Psoas muscle (tissue), 8 donors: ENCODE data around the gene SFI1. TPM values are rescaled to one million over a fixed set of nuclear protein-coding genes. Genes with fewer than 3 reads are reported as not detected.

Experiments used
- ATAC-seq, 4 donors: fragments of 200-7000 bp; cut with Tn5 transposase; one replicate each; pipeline ENCODE4 v1.9.1; 2020; ENCODE audit warnings: moderate library complexity in 3 of 4, mild to moderate bottlenecking in 2 of 4
- DNase-seq, 2 donors: peaks; one replicate each; pipeline ENCODE4 v3.0.0-alpha.2; 2020
- H3K27ac ChIP-seq: fragments of 200-600 bp; one replicate; pipeline ENCODE4 v1.8.0; 2022
- H3K27me3 ChIP-seq, 3 donors: fragments of 200-600 bp in 1 of 3; one replicate each; pipeline versions ENCODE4 v1.6.1 to v1.8.0; 2013 to 2022; ENCODE audit warnings: low read length in 2 of 3, mild to moderate bottlenecking in 2 of 3, moderate library complexity in 1 of 3; ENCODE audit not compliant: insufficient read depth in 3 of 3
- H3K36me3 ChIP-seq, 2 donors: fragments of 200-600 bp in 1 of 2; one replicate each; pipeline versions ENCODE4 v1.6.1 to v1.8.0; 2013 to 2022; ENCODE audit warnings: low read depth in 1 of 2, mild to moderate bottlenecking in 1 of 2, moderate library complexity in 1 of 2; ENCODE audit not compliant: insufficient read depth in 1 of 2
- H3K4me1 ChIP-seq: fragments of 200-600 bp; one replicate; pipeline ENCODE4 v1.8.0; 2022
- H3K4me3 ChIP-seq: fragments of 200-600 bp; one replicate; pipeline ENCODE4 v1.8.0; 2022; ENCODE audit warnings: mild to moderate bottlenecking
- H3K9me3 ChIP-seq: fragments of 200-600 bp; one replicate; pipeline ENCODE4 v1.8.0; 2022
- WGBS, 3 donors: extraction: QIAGEN DNeasy Blood & Tissue Kit; methylation state at CpG; one replicate each; pipeline versions ENCODE4 v1.1.6 to v1.1.7; 2013; 5-methylcytosine and 5-hydroxymethylcytosine counted together
- intact Hi-C, 2 donors: fragments of 100-400 bp; cut with DNase I; formaldehyde crosslinking; loops; one replicate each; pipeline versions ENCODE4 v1.11.0 to v1.14.2; 2022
- polyA plus RNA-seq, 3 donors: library from polyadenylated mRNA; stranded (reverse); fragments of 200-250 nt; gene quantifications; one replicate each; pipeline ENCODE4 v1.2.3, GENCODE V29; 2013
- total RNA-seq, 4 donors: library from RNA; stranded (reverse); fragmentation: NEBNext Ultra II Directional in 2 of 4; extraction: Animal tissue kit (Norgen Biotek cat#: 25700) in 2 of 4; gene quantifications; one replicate each; pipeline versions ENCODE4 v1.2.1 to v1.2.4, GENCODE V29; 2021 to 2023
- TF ChIP-seq, protein P1 (sequence below): fragments of 200-600 bp; IDR thresholded peaks from one replicate; pipeline ENCODE4 v1.8.0; 2022; ENCODE audit warnings: antibody characterized with exemption
- donor health status: healthy with polysubstance abuse.
- donor health status: DM: no; HTN: no; CAD: no; lungs with moderate emphysema.
- donor health status: Bipolar disorder and iron deficiency.
- donor health status: healthy.
- donor health status: DM: yes; HTN: yes; CAD: no.
- donor health status: DM: no; HTN: no; CAD: no.
- donor health status: DM: no; HTN: no; CAD: no.
- donor health status: DM: yes; HTN: yes; CAD: no.

Gene SFI1
- total and polyA plus RNA-seq, 7 donors = 1.5 to 8.6 (median 3.9) TPM

DNA sequence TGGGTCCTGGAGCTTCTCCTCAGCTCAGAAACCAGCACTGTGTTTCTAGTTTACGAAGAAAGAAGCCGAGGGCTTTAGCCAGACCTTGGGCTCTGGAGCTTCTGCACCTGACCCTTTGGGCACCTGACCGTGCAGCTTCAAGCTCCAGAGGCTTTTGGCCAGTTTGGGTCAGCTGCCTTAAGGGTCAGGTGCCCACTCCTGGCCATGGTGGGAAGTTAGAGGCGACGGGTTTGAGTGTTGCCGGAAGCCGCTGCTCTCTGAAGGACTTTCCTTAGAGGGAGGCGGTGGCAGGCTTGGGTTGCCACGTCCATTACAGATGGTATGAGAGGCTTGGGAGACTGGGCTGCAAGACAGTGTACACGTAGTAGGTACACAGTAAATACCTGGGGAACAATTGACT, 113.4 kb downstream of the SFI1 start:
- DNase-seq (no peak), ATAC-seq (no peak)
- 94 to 97% (median 95%) methylated on average over 10 of the region's 10 CpGs for whole genome bisulfite sequencing, 3 donors
- TF ChIP-seq, protein P1, sequence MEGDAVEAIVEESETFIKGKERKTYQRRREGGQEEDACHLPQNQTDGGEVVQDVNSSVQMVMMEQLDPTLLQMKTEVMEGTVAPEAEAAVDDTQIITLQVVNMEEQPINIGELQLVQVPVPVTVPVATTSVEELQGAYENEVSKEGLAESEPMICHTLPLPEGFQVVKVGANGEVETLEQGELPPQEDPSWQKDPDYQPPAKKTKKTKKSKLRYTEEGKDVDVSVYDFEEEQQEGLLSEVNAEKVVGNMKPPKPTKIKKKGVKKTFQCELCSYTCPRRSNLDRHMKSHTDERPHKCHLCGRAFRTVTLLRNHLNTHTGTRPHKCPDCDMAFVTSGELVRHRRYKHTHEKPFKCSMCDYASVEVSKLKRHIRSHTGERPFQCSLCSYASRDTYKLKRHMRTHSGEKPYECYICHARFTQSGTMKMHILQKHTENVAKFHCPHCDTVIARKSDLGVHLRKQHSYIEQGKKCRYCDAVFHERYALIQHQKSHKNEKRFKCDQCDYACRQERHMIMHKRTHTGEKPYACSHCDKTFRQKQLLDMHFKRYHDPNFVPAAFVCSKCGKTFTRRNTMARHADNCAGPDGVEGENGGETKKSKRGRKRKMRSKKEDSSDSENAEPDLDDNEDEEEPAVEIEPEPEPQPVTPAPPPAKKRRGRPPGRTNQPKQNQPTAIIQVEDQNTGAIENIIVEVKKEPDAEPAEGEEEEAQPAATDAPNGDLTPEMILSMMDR = no peak
- no peaks in the 10 kb centered on the region for H3K27me3 ChIP-seq
- intact Hi-C loops = no loop called here
- H3K4me1 ChIP-seq = no peaks in the 10 kb centered on the region
- no peaks in the 10 kb centered on the region for H3K36me3 ChIP-seq
- H3K9me3 ChIP-seq = no peaks in the 10 kb centered on the region
- H3K27ac ChIP-seq = no peak overlapping the region
- no peak overlapping the region for H3K4me3 ChIP-seq

DNA sequence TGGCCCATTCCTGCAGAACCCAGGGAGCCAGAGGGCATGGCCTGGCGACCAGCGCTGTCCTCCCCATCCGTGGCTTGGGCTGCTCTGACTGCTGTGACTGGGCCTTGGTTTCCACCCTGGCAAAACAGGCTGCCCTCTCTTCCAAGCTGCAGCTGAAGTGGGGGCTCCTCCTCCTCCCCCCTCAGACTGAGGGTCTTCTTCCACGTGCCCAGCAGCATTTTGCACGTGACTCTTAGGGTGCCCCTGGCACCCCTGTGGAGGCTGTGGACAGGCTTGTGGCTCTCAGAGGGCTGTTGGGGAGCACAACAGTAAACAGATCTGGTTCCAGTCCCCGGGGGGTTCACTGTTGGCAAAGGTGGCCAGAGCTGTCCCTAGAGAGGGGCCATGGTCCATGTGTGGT, 114.3 kb downstream of the SFI1 start:
- Histone ChIP-seq H3K36me3 (no peaks in the 10 kb centered on the region), H3K27me3 (no peaks in the 10 kb centered on the region), H3K4me3 (no peak overlapping the region), H3K9me3 (no peaks in the 10 kb centered on the region), H3K27ac (no peak overlapping the region), H3K4me1 (no peaks in the 10 kb centered on the region)
- intact Hi-C loops = no loop called here
- 66 to 74% (median 67%) methylated on average over 6 of the region's 6 CpGs for WGBS, 3 donors
- DNase-seq (no peak), ATAC-seq (no peak)
- TF ChIP-seq, protein P1 = no peak

DNA sequence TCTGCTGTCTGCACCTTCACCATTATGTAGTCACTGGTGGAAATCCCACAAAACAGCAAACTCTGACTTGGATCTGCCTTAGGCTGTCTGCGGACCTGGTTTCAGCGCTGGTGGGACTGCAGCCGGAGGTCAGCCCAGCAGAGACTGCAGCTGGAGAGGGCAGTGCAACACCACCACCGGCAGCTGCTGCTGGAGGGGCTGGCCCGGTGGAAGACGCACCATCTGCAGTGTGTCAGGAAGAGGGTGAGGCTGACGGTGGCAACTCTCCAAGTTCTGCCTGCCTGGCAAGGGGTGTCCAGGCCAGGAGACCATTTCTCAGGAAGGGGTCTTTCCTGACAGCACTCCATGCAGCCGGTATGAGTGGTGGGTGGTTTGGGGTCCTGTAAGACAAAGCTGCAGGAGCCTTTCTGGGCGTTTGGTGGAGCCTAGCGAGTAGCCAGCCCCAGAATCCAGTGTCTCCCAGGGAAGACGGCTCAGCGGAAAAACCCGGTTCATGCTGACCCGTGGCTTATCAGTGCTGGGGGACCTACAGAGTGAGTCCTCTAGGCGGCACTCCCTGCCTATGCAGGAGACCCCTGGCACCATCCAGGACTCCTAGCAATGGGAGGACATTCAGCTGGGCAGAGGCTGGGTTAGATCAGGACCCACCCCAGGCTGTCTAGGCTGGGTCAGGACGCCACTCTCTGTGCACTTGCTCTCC, 114.9 kb downstream of the SFI1 start:
- Histone ChIP-seq H3K4me1 (no peaks in the 10 kb centered on the region), H3K27me3 (no peaks in the 10 kb centered on the region), H3K36me3 (no peaks in the 10 kb centered on the region), H3K4me3 (no peak overlapping the region), H3K9me3 (no peaks in the 10 kb centered on the region), H3K27ac (no peak overlapping the region)
- intact Hi-C loops = no loop called here
- no peak for DNase-seq
- ATAC-seq = peak in 1 of 4 donors; percentile 35
- WGBS, 3 donors = 48 to 54% (median 50%) methylated on average over 16 of the region's 16 CpGs
- TF ChIP-seq, protein P1 = no peak

DNA sequence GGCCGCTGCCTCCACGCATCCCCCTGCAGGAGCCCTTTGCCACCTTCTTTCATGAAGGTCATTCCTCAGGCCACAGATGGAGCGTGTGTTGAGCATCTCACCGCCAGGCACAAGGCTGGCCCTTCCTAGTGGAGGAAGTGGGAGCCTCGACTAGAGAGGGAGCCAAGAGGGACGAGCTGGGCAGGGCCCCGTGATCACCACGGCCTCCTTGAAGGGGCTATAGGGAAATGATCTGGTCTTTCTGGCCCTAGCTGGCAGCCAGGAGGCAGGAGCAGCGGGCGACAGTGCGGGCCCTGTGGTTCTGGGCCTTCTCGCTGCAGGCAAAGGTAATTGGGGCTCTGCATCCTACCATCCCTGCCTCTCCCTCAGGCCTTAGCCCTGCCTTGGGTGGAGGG, 116.6 kb downstream of the SFI1 start:
- peaks cover 0 to 4% of the 10 kb centered on the region in 2 donors for H3K36me3 ChIP-seq
- no peaks in the 10 kb centered on the region for H3K27me3 ChIP-seq
- H3K9me3 ChIP-seq = no peaks in the 10 kb centered on the region
- intact Hi-C loops = no loop called here
- H3K4me3 ChIP-seq = no peak overlapping the region
- H3K4me1 ChIP-seq = no peaks in the 10 kb centered on the region
- ATAC-seq (no peak), DNase-seq (no peak)
- TF ChIP-seq, protein P1 = no peak
- no peak overlapping the region for H3K27ac ChIP-seq
- 88% methylated on average over 12 of the region's 12 CpGs for WGBS, 3 donors
